ENCODE data around the gene TRIML2. TPM values are rescaled to one million over a fixed set of nuclear protein-coding genes. Genes with fewer than 3 reads are reported as not detected.

TRIML2 gene
- total and polyA plus RNA-seq, 10 donors: not detected

DNA sequence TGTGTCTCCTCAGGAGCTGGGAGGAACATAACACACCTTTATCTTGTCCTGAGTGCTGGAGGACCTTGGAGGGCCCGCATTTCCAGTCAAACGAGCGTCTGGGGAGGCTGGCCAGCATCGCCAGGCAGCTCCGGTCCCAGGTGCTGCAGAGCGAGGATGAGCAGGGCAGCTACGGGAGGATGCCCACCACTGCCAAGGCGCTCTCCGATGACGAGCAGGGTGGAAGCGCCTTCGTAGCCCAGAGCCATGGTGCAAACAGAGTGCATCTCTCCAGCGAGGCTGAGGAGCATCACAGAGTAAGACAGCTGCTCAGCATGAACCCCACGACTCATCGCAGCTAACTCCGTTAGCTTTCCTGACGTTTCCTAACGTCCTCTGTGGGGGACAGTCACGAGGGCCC, 30.3 kb upstream of the TRIML2 start:
- Histone ChIP-seq H3K9me3 (peaks cover 0 to 26% (median 0%) of the 10 kb centered on the region in 8 donors), H3K36me3 (no peaks in the 10 kb centered on the region), H3K4me1 (no peaks in the 10 kb centered on the region), H3K4me3 (no peak overlapping the region), H3K27ac (no peak overlapping the region), H3K27me3 (replicated peaks in 1 of 7) (peaks cover 0 to 5% (median 0%) of the 10 kb centered on the region in 7 donors)
- no peak for DNase-seq
- intact Hi-C loops (cut with DNase I; ENCODE audit: low total_unique reads): no loop called here
- WGBS, 5 donors: 79 to 92% (median 88%) methylated on average over 16 to 19 of the region's 19 CpGs
- TF ChIP-seq POLR2A (IDR thresholded peaks at IDR 0.05) (no peak), POLR2AphosphoS5 (IDR thresholded peaks at IDR 0.05) (no peak)
- TF ChIP-seq, protein P1, sequence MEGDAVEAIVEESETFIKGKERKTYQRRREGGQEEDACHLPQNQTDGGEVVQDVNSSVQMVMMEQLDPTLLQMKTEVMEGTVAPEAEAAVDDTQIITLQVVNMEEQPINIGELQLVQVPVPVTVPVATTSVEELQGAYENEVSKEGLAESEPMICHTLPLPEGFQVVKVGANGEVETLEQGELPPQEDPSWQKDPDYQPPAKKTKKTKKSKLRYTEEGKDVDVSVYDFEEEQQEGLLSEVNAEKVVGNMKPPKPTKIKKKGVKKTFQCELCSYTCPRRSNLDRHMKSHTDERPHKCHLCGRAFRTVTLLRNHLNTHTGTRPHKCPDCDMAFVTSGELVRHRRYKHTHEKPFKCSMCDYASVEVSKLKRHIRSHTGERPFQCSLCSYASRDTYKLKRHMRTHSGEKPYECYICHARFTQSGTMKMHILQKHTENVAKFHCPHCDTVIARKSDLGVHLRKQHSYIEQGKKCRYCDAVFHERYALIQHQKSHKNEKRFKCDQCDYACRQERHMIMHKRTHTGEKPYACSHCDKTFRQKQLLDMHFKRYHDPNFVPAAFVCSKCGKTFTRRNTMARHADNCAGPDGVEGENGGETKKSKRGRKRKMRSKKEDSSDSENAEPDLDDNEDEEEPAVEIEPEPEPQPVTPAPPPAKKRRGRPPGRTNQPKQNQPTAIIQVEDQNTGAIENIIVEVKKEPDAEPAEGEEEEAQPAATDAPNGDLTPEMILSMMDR (IDR thresholded peaks at IDR 0.05 in 8 of 11, conservative IDR thresholded peaks at IDR 0.05 in 3 of 11): no peak

DNA sequence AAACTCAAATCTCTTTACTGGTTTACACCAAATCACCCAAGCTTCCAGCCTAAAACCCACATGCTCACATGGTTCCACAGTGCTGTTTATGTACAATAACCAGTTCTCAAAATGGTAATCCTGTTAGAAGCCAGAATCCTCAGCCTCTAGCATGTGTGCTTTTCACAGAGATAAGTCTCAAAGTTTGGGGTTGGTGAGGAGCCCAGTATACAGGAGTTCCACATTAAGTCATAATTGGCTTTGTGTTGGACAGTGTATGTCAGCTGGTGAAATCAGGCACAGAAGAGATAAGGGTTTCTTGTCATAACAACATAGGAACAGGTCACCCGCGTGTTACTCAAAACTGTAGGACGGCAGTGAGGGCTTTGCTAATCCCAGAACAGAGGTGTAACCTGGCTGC, 29.7 kb upstream of the TRIML2 start, which contains the start of gene TRIML1:
TRIML1 (plus strand) TSS at position 301 of the 400 bp plus-strand sequence. CDS start 118 bp downstream, outside the sequence.
- H3K4me1 ChIP-seq: no peaks in the 10 kb centered on the region
- TF ChIP-seq POLR2AphosphoS5 (IDR thresholded peaks at IDR 0.05): no peak
- no peak for TF ChIP-seq POLR2A (IDR thresholded peaks at IDR 0.05)
- TF ChIP-seq, protein P1 (IDR thresholded peaks at IDR 0.05 in 8 of 11, conservative IDR thresholded peaks at IDR 0.05 in 3 of 11): no peak
- H3K27ac ChIP-seq: no peak within 1 kb of the TSS
- H3K27me3 ChIP-seq (replicated peaks in 1 of 7): peaks cover 0 to 5% (median 0%) of the 10 kb centered on the region in 7 donors
- no peaks in the 10 kb centered on the region for H3K36me3 ChIP-seq
- no peak for DNase-seq
- H3K4me3 ChIP-seq: no peak within 1 kb of the TSS
- WGBS, 5 donors: 70 to 97% (median 90%) methylated on average over 3 of the region's 3 CpGs
- H3K9me3 ChIP-seq: peaks cover 0 to 24% (median 0%) of the 10 kb centered on the region in 8 donors
- intact Hi-C loops (cut with DNase I; ENCODE audit: low total_unique reads): no loop called here

DNA sequence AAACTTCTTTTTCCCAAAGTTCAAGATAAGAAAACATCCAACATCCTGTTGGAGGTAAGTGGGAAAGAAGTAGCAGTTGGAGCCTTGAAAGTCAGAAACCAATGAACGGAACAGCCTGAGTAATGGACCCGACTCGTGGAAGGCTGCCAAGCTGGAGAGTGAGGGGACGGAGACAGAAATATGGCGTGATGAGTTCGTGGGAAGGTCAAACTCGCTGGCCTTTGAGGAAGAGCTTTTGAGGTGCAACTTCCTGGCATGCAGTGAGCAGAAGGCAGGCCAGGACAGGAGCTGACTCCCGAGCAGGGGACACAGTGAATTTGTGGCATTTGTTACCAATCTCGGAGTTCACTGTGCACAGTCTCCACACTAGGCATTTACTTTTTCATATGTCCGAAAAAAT, 28.8 kb upstream of the TRIML2 start:
- Histone ChIP-seq H3K27me3 (replicated peaks in 1 of 7) (peaks cover 0 to 5% (median 0%) of the 10 kb centered on the region in 7 donors), H3K4me1 (no peaks in the 10 kb centered on the region), H3K27ac (no peak overlapping the region), H3K4me3 (no peak overlapping the region), H3K9me3 (peaks cover 0 to 24% (median 0%) of the 10 kb centered on the region in 8 donors), H3K36me3 (no peaks in the 10 kb centered on the region)
- WGBS, 5 donors: 44 to 69% (median 54%) methylated on average over 10 of the region's 10 CpGs
- TF ChIP-seq POLR2AphosphoS5 (IDR thresholded peaks at IDR 0.05): no peak
- TF ChIP-seq, protein P1 (IDR thresholded peaks at IDR 0.05 in 8 of 11, conservative IDR thresholded peaks at IDR 0.05 in 3 of 11): no peak
- TF ChIP-seq POLR2A (IDR thresholded peaks at IDR 0.05): no peak
- intact Hi-C loops (cut with DNase I; ENCODE audit: low total_unique reads): no loop called here
- DNase-seq: no peak

DNA sequence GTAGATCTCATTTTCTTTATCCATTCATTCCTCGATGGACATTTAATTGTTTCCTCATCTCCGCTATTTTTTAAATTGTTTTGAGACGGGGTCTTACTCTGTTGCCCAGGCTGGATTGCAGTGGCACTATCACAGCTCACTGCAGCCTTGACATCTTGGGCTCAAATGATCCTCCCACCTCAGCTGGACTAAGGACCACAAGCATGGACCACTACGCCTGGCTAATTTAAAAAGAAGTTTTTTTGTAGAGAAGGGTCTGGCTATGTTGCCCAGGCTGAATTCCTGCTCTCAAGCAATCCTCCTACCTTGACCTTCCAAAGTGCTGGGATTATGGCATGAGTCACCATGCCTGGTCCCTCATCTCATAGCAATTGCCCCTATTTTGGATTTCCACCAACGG, 22.8 kb upstream of the TRIML2 start:
- no peak for DNase-seq
- no peaks in the 10 kb centered on the region for H3K36me3 ChIP-seq
- 71 to 94% (median 90%) methylated on average over 5 of the region's 5 CpGs for WGBS, 5 donors
- H3K27ac ChIP-seq: no peak overlapping the region
- no peaks in the 10 kb centered on the region for H3K4me1 ChIP-seq
- intact Hi-C loops (cut with DNase I; ENCODE audit: low total_unique reads): no loop called here
- H3K9me3 ChIP-seq: peaks cover 0 to 14% (median 2%) of the 10 kb centered on the region in 8 donors
- no peaks in the 10 kb centered on the region for H3K27me3 ChIP-seq (replicated peaks in 1 of 7)
- H3K4me3 ChIP-seq: no peak overlapping the region
- TF ChIP-seq, protein P1 (IDR thresholded peaks at IDR 0.05 in 8 of 11, conservative IDR thresholded peaks at IDR 0.05 in 3 of 11): no peak
- no peak for TF ChIP-seq POLR2A (IDR thresholded peaks at IDR 0.05)
- TF ChIP-seq POLR2AphosphoS5 (IDR thresholded peaks at IDR 0.05): no peak
